OCI-LY1 (cell line): Measurements from ENCODE around the gene SUN1.

Source experiments
- H2AFZ ChIP-seq: fragments of 200-600 bp; sonication (generic), shearing (Covaris generic); 2 replicates; pipeline ENCODE4 v1.6.0; 2014; ENCODE audit warnings: antibody characterized with exemption, mild to moderate bottlenecking, low read length
- H3F3A ChIP-seq: fragments of 200-600 bp; sonication (generic), shearing (Covaris generic); 2 replicates; pipeline ENCODE4 v1.6.0; 2014; ENCODE audit warnings: mild to moderate bottlenecking, antibody characterized with exemption, low read length, moderate library complexity; ENCODE audit not compliant: insufficient read depth
- H3K27ac ChIP-seq: fragments of 200-600 bp; sonication (generic); 2 replicates; pipeline ENCODE4 v1.5.1; 2014; ENCODE audit warnings: low read length, mixed run types, mild to moderate bottlenecking, low read depth; ENCODE audit not compliant: poor library complexity, severe bottlenecking
- H3K27me3 ChIP-seq: fragments of 200-600 bp; sonication (generic); 2 replicates; pipeline ENCODE4 v1.6.0; 2014; ENCODE audit warnings: antibody characterized with exemption, mild to moderate bottlenecking, low read length, moderate library complexity; ENCODE audit not compliant: insufficient read depth
- H3K36me3 ChIP-seq: fragments of 200-600 bp; sonication (generic); 2 replicates; pipeline ENCODE4 v1.6.1; 2014; ENCODE audit warnings: mild to moderate bottlenecking, antibody characterized with exemption, low read length, moderate library complexity, mixed read lengths; ENCODE audit not compliant: insufficient read depth
- H3K4me1 ChIP-seq: fragments of 200-600 bp; sonication (generic); 2 replicates; pipeline ENCODE4 v1.5.1; 2014; ENCODE audit warnings: mild to moderate bottlenecking, low read length, moderate library complexity; ENCODE audit not compliant: insufficient read depth, severe bottlenecking
- H3K4me2 ChIP-seq: fragments of 200-600 bp; sonication (generic), shearing (Covaris generic); 2 replicates; pipeline ENCODE4 v1.6.1; 2014; ENCODE audit warnings: low read length
- H3K4me3 ChIP-seq: fragments of 200-600 bp; sonication (generic); 2 replicates; pipeline ENCODE4 v1.5.1; 2014; ENCODE audit warnings: low read length, low read depth, mild to moderate bottlenecking, mixed read lengths; ENCODE audit not compliant: poor library complexity, severe bottlenecking
- H3K79me2 ChIP-seq: fragments of 200-600 bp; shearing (Covaris generic); 2 replicates; pipeline ENCODE4 v1.6.1; 2016; ENCODE audit warnings: mixed run types, low read length, mixed read lengths; ENCODE audit not compliant: insufficient read depth
- H3K9ac ChIP-seq: fragments of 200-600 bp; sonication (generic), shearing (Covaris generic); 2 replicates; pipeline ENCODE4 v1.6.1; 2014; ENCODE audit warnings: mild to moderate bottlenecking, low read length, mixed read lengths
- H3K9me2 ChIP-seq: fragments of 200-600 bp; sonication (generic), shearing (Covaris generic); 2 replicates; pipeline ENCODE4 v1.6.1; 2014; ENCODE audit warnings: low read depth, mild to moderate bottlenecking, low read length, mixed read lengths
- H3K9me3 ChIP-seq: fragments of 200-600 bp; shearing (Covaris generic); 2 replicates; pipeline ENCODE4 v1.6.1; 2014; ENCODE audit warnings: low read length, mixed read lengths
- H4K20me1 ChIP-seq: fragments of 200-600 bp; sonication (generic), shearing (Covaris generic); 2 replicates; pipeline ENCODE4 v1.6.0; 2016; ENCODE audit warnings: mild to moderate bottlenecking, low read length; ENCODE audit not compliant: insufficient read depth
- CTCF ChIP-seq: fragments of 200-600 bp; sonication (generic), shearing (Covaris generic); IDR thresholded peaks from 2 replicates; pipeline ENCODE4 v1.5.1; 2017; ENCODE audit warnings: mild to moderate bottlenecking, antibody characterized with exemption, low read length, moderate library complexity, mixed read lengths
- EZH2 ChIP-seq: fragments of 200-600 bp; sonication (generic), shearing (Covaris generic); IDR thresholded peaks from 2 replicates; pipeline ENCODE4 v1.8.0; 2017; ENCODE audit warnings: borderline replicate concordance, mixed run types, mild to moderate bottlenecking, antibody characterized with exemption, low read length, moderate library complexity, mixed read lengths

The SUN1 gene

GRCh38 chr7:860149-860548 is 27.9 kb downstream of the SUN1 start:
- TF ChIP-seq CTCF (no peak), EZH2 (no peak)
- Histone ChIP-seq H3K9me2 (no peaks in the 10 kb centered on the region), H3K9ac (no peak overlapping the region), H3K4me1 (no peaks in the 10 kb centered on the region), H3K4me2 (no peak overlapping the region), H3K36me3 (peaks cover 79% of the 10 kb centered on the region), H4K20me1 (no peaks in the 10 kb centered on the region), H3K27ac (no peak overlapping the region), H2AFZ (no peak overlapping the region), H3K79me2 (no peaks in the 10 kb centered on the region), H3K27me3 (no peaks in the 10 kb centered on the region), H3K4me3 (no peak overlapping the region), H3F3A (no peaks in the 10 kb centered on the region), H3K9me3 (no peaks in the 10 kb centered on the region)

GRCh38 chr7:861222-861621 is 28.9 kb downstream of the SUN1 start:
- no peak for TF ChIP-seq EZH2
- TF ChIP-seq CTCF: no peak
- no peak overlapping the region for H3K4me2 ChIP-seq
- no peak overlapping the region for H3K4me3 ChIP-seq
- no peaks in the 10 kb centered on the region for H3F3A ChIP-seq
- H3K9me2 ChIP-seq: no peaks in the 10 kb centered on the region
- H3K4me1 ChIP-seq: no peaks in the 10 kb centered on the region
- no peak overlapping the region for H3K27ac ChIP-seq
- H3K79me2 ChIP-seq: no peaks in the 10 kb centered on the region
- H3K9me3 ChIP-seq: no peaks in the 10 kb centered on the region
- no peak overlapping the region for H3K9ac ChIP-seq
- no peaks in the 10 kb centered on the region for H3K27me3 ChIP-seq
- H2AFZ ChIP-seq: no peak overlapping the region
- H3K36me3 ChIP-seq: peaks cover 87% of the 10 kb centered on the region
- no peaks in the 10 kb centered on the region for H4K20me1 ChIP-seq

GRCh38 chr7:862157-862556 is 29.9 kb downstream of the SUN1 start:
- Histone ChIP-seq H3K4me1 (no peaks in the 10 kb centered on the region), H2AFZ (no peak overlapping the region), H3K36me3 (peaks cover 83% of the 10 kb centered on the region)

More at GRCh38 chr7:862157-862556, 29.9 kb downstream of the SUN1 start:
- Histone ChIP-seq H3K27me3 (no peaks in the 10 kb centered on the region), H3F3A (no peaks in the 10 kb centered on the region), H4K20me1 (no peaks in the 10 kb centered on the region), H3K79me2 (no peaks in the 10 kb centered on the region), H3K4me3 (no peak overlapping the region), H3K27ac (no peak overlapping the region), H3K9ac (no peak overlapping the region), H3K9me2 (no peaks in the 10 kb centered on the region), H3K9me3 (no peaks in the 10 kb centered on the region), H3K4me2 (no peak overlapping the region)
- no peak for TF ChIP-seq CTCF
- TF ChIP-seq EZH2: no peak
